Measurements from ENCODE around the gene PTPRN2. TPM values are rescaled to one million over a fixed set of nuclear protein-coding genes. Genes with fewer than 3 reads are reported as not detected.

The PTPRN2 gene
- total and polyA plus RNA-seq, 9 of the 15 experiments (the other 6 are each of a cell fraction or from before 2014, with no cell fraction given), result not detected

GRCh38 chr7:158191671-158192070 lies 396.0 kb downstream of the PTPRN2 start:
- no peaks in the 10 kb centered on the region for H4K20me1 ChIP-seq (replicated peaks; ENCODE audit: control insufficient read depth, insufficient read depth, low read length)
- POLR2A ChIA-PET, result no interaction called here
- H3K27ac ChIP-seq (ENCODE audit: extremely low read depth, low read depth, low read length), result no peak overlapping the region
- no peak overlapping the region for H3K4me3 ChIP-seq
- no peaks in the 10 kb centered on the region for H3K9me1 ChIP-seq (ENCODE audit: control insufficient read depth, insufficient read depth, low read length)
- no peak overlapping the region for H3K4me2 ChIP-seq (ENCODE audit: insufficient read depth, low read length)
- DNase-seq (ENCODE audit: extremely low read depth in 1 of 4, low spot score in 3 of 4) (peak in 1 of 4 experiments; percentile 5), FAIRE-seq (no peak), ATAC-seq (no peak)
- H3K36me3 ChIP-seq (ENCODE audit: control insufficient read depth, insufficient read depth, low read length), result no peaks in the 10 kb centered on the region
- TF ChIP-seq POLR2AphosphoS2 (IDR thresholded peaks at IDR 0.05; ENCODE audit: low read length) (no peak), ZNF280B (CRISPR knock-in tag; IDR thresholded peaks at IDR 0.05) (no peak), SMARCA4 (IDR thresholded peaks at IDR 0.05) (no peak), ZNF133 (CRISPR knock-in tag; IDR thresholded peaks at IDR 0.05) (no peak), NR0B1 (IDR thresholded peaks at IDR 0.05; ENCODE audit: partially characterized antibody) (no peak), ESRRB (CRISPR knock-in tag; IDR thresholded peaks at IDR 0.05; ENCODE audit: borderline replicate concordance) (no peak), ZNF121 (CRISPR knock-in tag; conservative IDR thresholded peaks at IDR 0.05) (no peak), ZNF143 (CRISPR knock-in tag; IDR thresholded peaks at IDR 0.05) (no peak), TAF9B (IDR thresholded peaks at IDR 0.05; ENCODE audit: partially characterized antibody) (no peak), MYNN (IDR thresholded peaks at IDR 0.05) (no peak), MYNN (CRISPR knock-in tag; IDR thresholded peaks at IDR 0.05) (no peak), ZNF436 (CRISPR knock-in tag; IDR thresholded peaks at IDR 0.05) (no peak), KDM4B (IDR thresholded peaks at IDR 0.05; ENCODE audit: borderline replicate concordance in 2 of 2, low read depth in 1 of 2) (no peak), MLX (CRISPR knock-in tag; conservative IDR thresholded peaks at IDR 0.05) (no peak), ZNF695 (CRISPR knock-in tag; IDR thresholded peaks at IDR 0.05) (no peak), NEUROD1 (IDR thresholded peaks at IDR 0.05; ENCODE audit: borderline replicate concordance, low read depth, low read length, partially characterized antibody) (no peak), LEF1 (IDR thresholded peaks at IDR 0.05) (no peak), BMI1 (IDR thresholded peaks at IDR 0.05; ENCODE audit: low read length) (no peak)
- H3K27me3 ChIP-seq (ENCODE audit: control insufficient read depth in 2 of 2, insufficient read depth in 2 of 2, low read length in 2 of 2), result peaks cover 2 to 31% of the 10 kb centered on the region in 2 experiments; a peak in 2 of 5 replicates
- peaks cover 0 to 11% of the 10 kb centered on the region in 2 experiments; a peak in 1 of 5 replicates for H3K4me1 ChIP-seq (replicated peaks in 1 of 2; ENCODE audit: control insufficient read depth in 2 of 2, insufficient read depth in 2 of 2, low read length in 2 of 2)
- H2AFZ ChIP-seq (ENCODE audit: low read depth, low read length), result no peak overlapping the region
- no peak overlapping the region for H3K9ac ChIP-seq (ENCODE audit: insufficient read depth in 1 of 2, low read depth in 2 of 2, low read length in 2 of 2)
- in situ Hi-C loops (cut with MboI), result no loop called here
- H3K79me2 ChIP-seq (ENCODE audit: control insufficient read depth, insufficient read depth, low read length), result no peaks in the 10 kb centered on the region
- intact Hi-C loops (cut with micrococcal nuclease), result no loop called here
- BruUV-seq (replicated peaks), result no TSS peak
- under 1% methylated on average over 8 of the region's 8 CpGs for WGBS (ENCODE audit: insufficient coverage, low coverage, missing lambda C conversion rate)
- CTCF ChIA-PET (ENCODE audit: low intra/inter-chr PET ratio), result no interaction called here
- H3K9me3 ChIP-seq (replicated peaks; ENCODE audit: control insufficient read depth, insufficient read depth, low read depth, low read length), result no peaks in the 10 kb centered on the region
